Measurements from ENCODE around the gene FUT6.
"Not testable (repeated sequence)": the region's sequence is repeated elsewhere in the genome, so short reads cannot be mapped to it uniquely, and the experiment has no call there.

FUT6 gene

GRCh38 chr19:5857203-5858081 lies 17.9 kb upstream of the FUT6 start:
- DNase-seq = no peak

GRCh38 chr19:5855151-5855550 lies 15.6 kb upstream of the FUT6 start:
- DNase-seq = not testable (repeated sequence)

- not testable (repeated sequence) for DNase-seq
Observed at GRCh38 chr19:5854121-5854520, 14.6 kb upstream of the FUT6 start.

GRCh38 chr19:5851302-5851701 lies 11.8 kb upstream of the FUT6 start, which contains the start of gene FUT3:
FUT3 (minus strand) TSS chr19:5851449.
- DNase-seq = no peak

- no peak for DNase-seq
Observed at GRCh38 chr19:5850743-5851293, 11.3 kb upstream of the FUT6 start.

GRCh38 chr19:5850189-5850588 lies 10.7 kb upstream of the FUT6 start:
- DNase-seq = no peak

GRCh38 chr19:5848621-5849020 lies 9.1 kb upstream of the FUT6 start:
- not testable (repeated sequence) for DNase-seq

GRCh38 chr19:5847846-5848245 lies 8.3 kb upstream of the FUT6 start:
- not testable (repeated sequence) for DNase-seq

GRCh38 chr19:5844456-5845433 lies 5.2 kb upstream of the FUT6 start:
- DNase-seq = no peak

GRCh38 chr19:5843295-5843927 lies 3.9 kb upstream of the FUT6 start:
- DNase-seq = no peak

- not testable (repeated sequence) for DNase-seq
Observed at GRCh38 chr19:5841735-5842111, 2.2 kb upstream of the FUT6 start.

- no peak for DNase-seq
Observed at GRCh38 chr19:5838353-5839064, 993 bp downstream of the FUT6 start.

GRCh38 chr19:5837761-5838352 lies 1.6 kb downstream of the FUT6 start:
- no peak for DNase-seq

GRCh38 chr19:5832527-5833216 lies 6.8 kb downstream of the FUT6 start:
- no peak for DNase-seq

- DNase-seq = no peak
Observed at GRCh38 chr19:5832061-5832460, 7.4 kb downstream of the FUT6 start.

- no peak for DNase-seq
Observed at GRCh38 chr19:5831159-5831558, 8.3 kb downstream of the FUT6 start.

- DNase-seq = no peak
Observed at GRCh38 chr19:5829567-5830310, 9.8 kb downstream of the FUT6 start.

- DNase-seq = peak; percentile 75
Observed at GRCh38 chr19:5828661-5829566, 10.6 kb downstream of the FUT6 start.
